Measurements from ENCODE around the gene MBOAT7. TPM values are rescaled to one million over a fixed set of nuclear protein-coding genes. Genes with fewer than 3 reads are reported as not detected.

Gene MBOAT7
- total RNA-seq = 72.2 and 76.8 TPM in 2 replicates

GRCh38 chr19:54189145-54189734 is at the start of gene MBOAT7:
MBOAT7 (minus strand) TSS chr19:54189580; CDS start chr19:54188508, 1,072 bp downstream.

GRCh38 chr19:54222474-54223276 is 33.3 kb upstream of the MBOAT7 start, which contains the start of gene LILRB3:
LILRB3 (minus strand) TSS chr19:54223007; CDS start chr19:54222976, 31 bp downstream.

GRCh38 chr19:54191011-54191810 is 1.8 kb upstream of the MBOAT7 start, which contains the start of gene TSEN34:
TSEN34 (plus strand) TSS chr19:54191308; CDS start chr19:54191365, 57 bp downstream.

GRCh38 chr19:54172471-54173358 is 16.7 kb downstream of the MBOAT7 start, which contains the start of gene TMC4:
TMC4 (minus strand) TSS chr19:54173160; CDS start chr19:54173117, 43 bp downstream.

GRCh38 chr19:54159352-54160181 is 29.8 kb downstream of the MBOAT7 start, which contains the start of gene LENG1:
LENG1 (minus strand) TSS chr19:54159721; CDS start chr19:54159695, 26 bp downstream.

GRCh38 chr19:54137699-54138488 is 51.5 kb downstream of the MBOAT7 start, which contains the start of gene CNOT3:
CNOT3 (plus strand) TSS chr19:54137762; CDS start chr19:54142979, 5,217 bp downstream.

Other genes with a start within 250 kb of the MBOAT7 start
- not detected in 2 replicates for gene CACNG8, start 226.6 kb downstream of the MBOAT7 start, total RNA-seq
- gene CACNG6, start 197.9 kb downstream of the MBOAT7 start, total RNA-seq = not detected in 2 replicates
- gene VSTM1, start 125.7 kb downstream of the MBOAT7 start, total RNA-seq = not detected in 2 replicates
- gene TARM1, start 108.2 kb downstream of the MBOAT7 start, total RNA-seq = not detected in 2 replicates
- 0.33 and 0.39 TPM in 2 replicates for gene OSCAR, start 88.8 kb downstream of the MBOAT7 start, total RNA-seq
- gene NDUFA3, start 86.7 kb downstream of the MBOAT7 start, total RNA-seq = 13.0 and 14.6 TPM in 2 replicates
- gene TFPT, start 73.9 kb downstream of the MBOAT7 start, total RNA-seq = 9.5 and 10.6 TPM in 2 replicates
- 45.9 and 57.4 TPM in 2 replicates for gene PRPF31, start 73.8 kb downstream of the MBOAT7 start, total RNA-seq
- gene CNOT3, start 51.8 kb downstream of the MBOAT7 start, total RNA-seq = 13.3 and 15.8 TPM in 2 replicates
- 3.1 and 6.3 TPM in 2 replicates for gene LENG1, start 29.9 kb downstream of the MBOAT7 start, total RNA-seq
- gene TMC4, start 16.4 kb downstream of the MBOAT7 start, total RNA-seq = 0.11 and 5.5 TPM in 2 replicates
- 89.5 and 106 TPM in 2 replicates for gene TSEN34, start 1.7 kb upstream of the MBOAT7 start, total RNA-seq
- gene RPS9, start 11.3 kb upstream of the MBOAT7 start, total RNA-seq = 1,297 and 1,995 TPM in 2 replicates
- gene LILRB3, start 33.4 kb upstream of the MBOAT7 start, total RNA-seq = not detected in 2 replicates
- gene LILRA6, start 53.2 kb upstream of the MBOAT7 start, total RNA-seq = not detected in 2 replicates
- gene LILRB5, start 67.7 kb upstream of the MBOAT7 start, total RNA-seq = not detected in 2 replicates
- not detected in 2 replicates for gene LILRB2, start 91.5 kb upstream of the MBOAT7 start, total RNA-seq
- not detected in 2 replicates for gene LILRA5, start 123.6 kb upstream of the MBOAT7 start, total RNA-seq
- gene LILRA4, start 149.6 kb upstream of the MBOAT7 start, total RNA-seq = not detected in 2 replicates
- not detected in 2 replicates for gene LAIR1, start 175.4 kb upstream of the MBOAT7 start, total RNA-seq
- under 0.01 TPM in 1 of 2 replicates, not detected in the other for gene TTYH1, start 225.9 kb upstream of the MBOAT7 start, total RNA-seq